MCF 10A (cell line): ENCODE measurements around the gene BHLHE41. TPM values are rescaled to one million over a fixed set of nuclear protein-coding genes. Genes with fewer than 3 reads are reported as not detected.

Source experiments
- BruUV-seq: library from RNA; stranded (reverse); fragments of 400-500 nt; replicated peaks from 2 replicates; lab custom pipeline; 2021; lab: Mats Ljungman, UMichigan
- CTCF ChIA-PET: fragments of 300-600 bp; sonication (Branson Sonifier 250); formaldehyde crosslinking; extraction: SDS; loops from one replicate; lab custom pipeline; 2021; ENCODE audit warnings: antibody characterized with exemption, inconsistent platforms; lab: Yijun Ruan, JAX
- POLR2A ChIA-PET: fragments of 300-600, 350-650 bp; sonication (Branson Sonifier 250); formaldehyde crosslinking; extraction: SDS; loops from one replicate; lab custom pipeline; 2020; ENCODE audit warnings: antibody characterized with exemption, inconsistent platforms; lab: Yijun Ruan, JAX
- DNase-seq: peaks from one replicate; pipeline ENCODE4 v3.0.0-alpha.2; 2018; ENCODE audit not compliant: unreplicated experiment
- H3K27ac Mint-ChIP-seq: one replicate; pipeline ENCODE4 v1.8.0; 2022; ENCODE audit warnings: mild to moderate bottlenecking, low read depth, mixed read lengths; ENCODE audit not compliant: unreplicated experiment
- H3K27me3 Mint-ChIP-seq: one replicate; pipeline ENCODE4 v1.8.0; 2022; ENCODE audit warnings: mixed read lengths; ENCODE audit not compliant: insufficient read depth, unreplicated experiment
- H3K36me3 Mint-ChIP-seq: one replicate; pipeline ENCODE4 v1.8.0; 2022; ENCODE audit warnings: mild to moderate bottlenecking, moderate library complexity, mixed read lengths; ENCODE audit not compliant: insufficient read depth, unreplicated experiment
- H3K4me1 Mint-ChIP-seq: one replicate; pipeline ENCODE4 v1.8.0; 2022; ENCODE audit warnings: mixed read lengths; ENCODE audit not compliant: insufficient read depth, unreplicated experiment
- H3K4me3 Mint-ChIP-seq: one replicate; pipeline ENCODE4 v1.8.0; 2022; ENCODE audit warnings: mild to moderate bottlenecking, moderate library complexity, mixed read lengths; ENCODE audit not compliant: unreplicated experiment
- H3K9me3 Mint-ChIP-seq: one replicate; pipeline ENCODE4 v1.8.0; 2022; ENCODE audit warnings: mixed read lengths; ENCODE audit not compliant: unreplicated experiment
- CTCF ChIP-seq: fragments of 200-600 bp; IDR thresholded peaks from one replicate; pipeline ENCODE4 v1.8.0; 2022; ENCODE audit warnings: antibody characterized with exemption, mild to moderate bottlenecking; ENCODE audit not compliant: unreplicated experiment
- intact Hi-C: fragments of 100-400 bp; cut with micrococcal nuclease; formaldehyde crosslinking; loops from 2 replicates; pipeline ENCODE4 v1.14.1; 2022
- total RNA-seq: library from RNA; stranded (reverse); gene quantifications from 2 replicates; pipeline ENCODE4 v1.2.3, GENCODE V29; 2022

The BHLHE41 gene
- total RNA-seq, 1 experiment from 2014 or later = 1.1 TPM

GRCh38 chr12:26090836-26091510 lies 33.9 kb downstream of the BHLHE41 start:
- no peaks in the 10 kb centered on the region for H3K36me3 Mint-ChIP-seq
- ChIA-PET CTCF (interaction anchor here (0.6 to 1.3 kb wide), 6 partner anchors 57 to 1977 kb away, joined by 3 to 7 read pairs (median 4); no protein-coding TSS in a partner anchor), POLR2A (interaction anchor here (1.3 kb wide), 1 partner anchor 28 kb away, joined by 4 read pairs; no protein-coding TSS in a partner anchor)
- TF ChIP-seq CTCF = no peak
- intact Hi-C loops = loop anchor here (10.0 kb wide), 2 partner anchors 754 to 784 kb away; no protein-coding TSS in a partner anchor
- no peak overlapping the region for H3K4me3 Mint-ChIP-seq
- H3K4me1 Mint-ChIP-seq = peaks cover 9% of the 10 kb centered on the region
- no peak overlapping the region for H3K27ac Mint-ChIP-seq
- no peak for DNase-seq
- no TSS peak for BruUV-seq
- H3K9me3 Mint-ChIP-seq = no peaks in the 10 kb centered on the region
- H3K27me3 Mint-ChIP-seq = no peaks in the 10 kb centered on the region

- no TSS peak for BruUV-seq
- Mint-ChIP-seq H3K36me3 (no peaks in the 10 kb centered on the region), H3K4me3 (no peak overlapping the region), H3K9me3 (no peaks in the 10 kb centered on the region), H3K27me3 (no peaks in the 10 kb centered on the region), H3K4me1 (peaks cover 9% of the 10 kb centered on the region), H3K27ac (no peak overlapping the region)
- TF ChIP-seq CTCF = no peak
- no peak for DNase-seq
- intact Hi-C loops = no loop called here
- POLR2A ChIA-PET = interaction anchor here (1.7 kb wide), 1 partner anchor 10 kb away, joined by 4 read pairs; no protein-coding TSS in a partner anchor
- CTCF ChIA-PET = interaction anchor here (0.5 to 1.2 kb wide), 4 partner anchors 8 to 744 kb away, joined by 3 to 5 read pairs (median 3); partner anchors contain the start of gene ITPR2
Observed at GRCh38 chr12:26088998-26089397, 35.8 kb downstream of the BHLHE41 start.

GRCh38 chr12:26086936-26087335 lies 37.9 kb downstream of the BHLHE41 start:
- no peak for DNase-seq
- intact Hi-C loops = no loop called here
- Mint-ChIP-seq H3K4me3 (no peak overlapping the region), H3K4me1 (peaks cover 9% of the 10 kb centered on the region), H3K27ac (no peak overlapping the region), H3K36me3 (no peaks in the 10 kb centered on the region), H3K27me3 (no peaks in the 10 kb centered on the region), H3K9me3 (no peaks in the 10 kb centered on the region)
- no TSS peak for BruUV-seq
- POLR2A ChIA-PET = no interaction called here
- CTCF ChIA-PET = no interaction called here
- TF ChIP-seq CTCF = no peak

GRCh38 chr12:26080911-26081310 lies 43.9 kb downstream of the BHLHE41 start:
- Mint-ChIP-seq H3K36me3 (no peaks in the 10 kb centered on the region), H3K9me3 (no peaks in the 10 kb centered on the region), H3K27me3 (no peaks in the 10 kb centered on the region), H3K27ac (no peak overlapping the region), H3K4me3 (no peak overlapping the region), H3K4me1 (peaks cover 7% of the 10 kb centered on the region)
- BruUV-seq = no TSS peak
- no peak for DNase-seq
- POLR2A ChIA-PET = no interaction called here
- CTCF ChIA-PET = interaction anchor here (0.7 kb wide), 1 partner anchor 237 kb away, joined by 4 read pairs; no protein-coding TSS in a partner anchor
- TF ChIP-seq CTCF = no peak
- intact Hi-C loops = no loop called here
